ENCODE data around the gene HNRNPL.
"Not testable (repeated sequence)": the region's sequence is repeated elsewhere in the genome, so short reads cannot be mapped to it uniquely, and the experiment has no call there.

The HNRNPL gene

DNA sequence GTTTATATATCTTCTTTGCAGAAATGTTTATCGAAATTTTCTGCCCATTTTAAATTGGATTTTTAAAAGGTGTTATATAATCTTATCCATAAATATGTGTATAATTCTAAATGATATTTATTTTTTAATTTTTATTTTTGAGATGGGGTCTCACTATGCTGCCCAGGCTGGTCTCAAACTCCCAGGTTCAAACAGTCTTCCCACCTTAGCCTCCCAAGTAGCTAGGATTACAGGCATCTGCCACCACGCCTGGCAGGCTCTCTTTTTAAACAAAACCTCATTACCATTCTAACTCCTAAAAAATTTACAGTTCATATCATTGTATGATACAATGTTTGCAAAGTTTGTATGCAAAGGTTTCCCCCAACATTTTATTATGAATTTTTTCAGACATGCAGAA lies 53.6 kb downstream of the HNRNPL start:
- no peak for DNase-seq

- no peak for DNase-seq
These were observed 54.2 kb downstream of the HNRNPL start for GRCh38 chr19:38795549-38795948.

DNA sequence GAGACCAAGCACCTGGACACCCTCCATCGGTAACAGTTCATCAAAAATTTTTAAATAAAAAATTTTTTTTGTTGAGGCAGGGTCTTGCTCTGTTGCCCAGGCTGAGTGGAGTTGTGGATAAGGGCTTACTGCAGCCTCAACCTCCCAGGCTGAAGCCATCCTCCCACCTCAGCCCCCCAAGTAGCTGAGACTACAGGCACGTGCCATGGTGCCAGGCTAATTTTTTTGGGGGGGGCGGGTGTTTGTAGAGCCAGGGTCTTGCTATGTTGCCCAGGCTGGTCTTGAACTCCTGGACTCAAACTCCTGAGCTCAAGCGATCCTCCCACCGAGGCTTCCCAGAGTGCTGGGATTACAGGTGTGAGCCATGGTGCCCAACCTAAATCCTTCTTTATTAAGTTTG lies 56.1 kb downstream of the HNRNPL start:
- no peak for DNase-seq

- DNase-seq, result no peak
These were observed 56.6 kb downstream of the HNRNPL start for GRCh38 chr19:38793177-38793576.

GRCh38 chr19:38792250-38793111 lies 57.3 kb downstream of the HNRNPL start:
- no peak for DNase-seq

DNA sequence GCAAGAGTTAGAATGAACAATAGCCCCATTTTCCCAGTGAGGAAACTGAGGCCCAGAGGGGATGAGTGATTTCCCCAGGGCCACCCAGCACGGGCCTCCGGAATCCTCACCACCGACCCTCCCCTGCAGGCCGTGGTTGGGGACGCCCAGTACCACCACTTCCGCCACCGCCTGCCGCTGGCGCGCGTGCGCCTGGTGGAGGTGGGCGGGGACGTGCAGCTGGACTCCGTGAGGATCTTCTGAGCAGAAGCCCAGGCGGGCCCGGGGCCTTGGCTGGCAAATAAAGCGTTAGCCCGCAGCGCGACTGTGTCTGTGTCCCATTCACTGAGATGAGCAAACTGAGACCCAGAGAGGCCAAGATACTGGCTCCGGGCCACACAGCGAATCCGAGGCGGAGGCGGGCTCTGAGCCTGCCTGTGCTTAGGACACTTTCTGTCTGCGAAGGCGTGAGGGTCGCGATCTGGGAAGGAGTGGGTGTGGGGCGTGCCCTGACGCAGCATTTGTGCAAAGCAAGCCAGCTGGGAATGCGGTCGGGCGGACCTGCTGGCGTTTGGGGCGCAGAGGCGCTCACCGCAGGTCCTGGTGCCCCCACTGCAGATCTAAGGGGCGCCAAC lies 58.2 kb downstream of the HNRNPL start:
- not testable (repeated sequence) for DNase-seq

- not testable (repeated sequence) for DNase-seq
These were observed 59.0 kb downstream of the HNRNPL start for GRCh38 chr19:38790507-38791403.

- DNase-seq, result no peak
These were observed 61.1 kb downstream of the HNRNPL start, which contains the start of gene LGALS7B for GRCh38 chr19:38788478-38789243. TSS of gene LGALS7B (plus strand) at chr19:38789200. CDS start at chr19:38789227, 27 bp downstream.

- no peak for DNase-seq
These were observed 63.1 kb downstream of the HNRNPL start for GRCh38 chr19:38786572-38787265.
